GM12865 (cell line): ENCODE data around the gene RNASEL.
A peak's percentile ranks its signal among the peaks of the same experiment; 100 is the strongest.

Experiments used
- DNase-seq: peaks from one replicate; pipeline ENCODE4 v3.0.0; 2010; ENCODE audit warnings: low read depth
- H3K4me3 ChIP-seq: 2 replicates; pipeline ENCODE4 v1.5.1; 2011; ENCODE audit warnings: mild to moderate bottlenecking, low read depth, low read length, control low read depth
- CTCF ChIP-seq: IDR thresholded peaks from 2 replicates; pipeline ENCODE4 v1.5.1; 2011; ENCODE audit warnings: low read length, control low read depth, low read depth, inconsistent platforms; ENCODE audit not compliant: insufficient read depth; ENCODE audit errors: missing control alignments

Gene RNASEL

GRCh38 chr1:182587666-182588499, 1.2 kb downstream of the RNASEL start:
- TF ChIP-seq CTCF, result no peak
- DNase-seq, result no peak
- peak overlapping the region; percentile 77 for H3K4me3 ChIP-seq

- DNase-seq, result no peak
- H3K4me3 ChIP-seq, result no peak overlapping the region
- TF ChIP-seq CTCF, result no peak
Observed at GRCh38 chr1:182587093-182587492, 2.0 kb downstream of the RNASEL start.

GRCh38 chr1:182586380-182586779, 2.7 kb downstream of the RNASEL start:
- TF ChIP-seq CTCF, result no peak
- no peak overlapping the region for H3K4me3 ChIP-seq
- no peak for DNase-seq

GRCh38 chr1:182584746-182585145, 4.3 kb downstream of the RNASEL start:
- no peak for TF ChIP-seq CTCF
- no peak for DNase-seq
- H3K4me3 ChIP-seq, result no peak overlapping the region

GRCh38 chr1:182580736-182581135, 8.3 kb downstream of the RNASEL start:
- no peak for TF ChIP-seq CTCF
- DNase-seq, result no peak
- H3K4me3 ChIP-seq, result no peak overlapping the region

- no peak for DNase-seq
- no peak for TF ChIP-seq CTCF
- H3K4me3 ChIP-seq, result no peak overlapping the region
Observed at GRCh38 chr1:182575540-182576149, 13.4 kb downstream of the RNASEL start.
